HepG2 (cell line): Measurements from ENCODE around the gene XAB2. TPM values are rescaled to one million over a fixed set of nuclear protein-coding genes. Genes with fewer than 3 reads are reported as not detected.

Experiments
- ATAC-seq: fragments of 200-7000 bp; cut with Tn5 transposase; 3 replicates; pipeline ENCODE4 v1.9.1; 2020; ENCODE audit warnings: mild to moderate bottlenecking, moderate library complexity
- BruUV-seq: library from RNA; stranded (reverse); fragments of 400-500 nt; replicated peaks from 2 replicates; lab custom pipeline; 2021; lab: Mats Ljungman, UMichigan
- CTCF ChIA-PET: fragments of 300-600 bp; formaldehyde crosslinking; extraction: SDS; loops from one replicate; lab custom pipeline; 2021; ENCODE audit warnings: low total read pairs, inconsistent platforms, low intra/inter-chr PET ratio; lab: Yijun Ruan, JAX
- POLR2A ChIA-PET: fragments of 350-600 bp; sonication (Branson Sonifier 250); formaldehyde crosslinking; loops from one replicate; lab custom pipeline; 2020; ENCODE audit warnings: antibody characterized with exemption, inconsistent platforms; lab: Yijun Ruan, JAX
- DNase-seq: peaks from one replicate; pipeline ENCODE4 v3.0.0-alpha.2; 2015; ENCODE audit warnings: low spot score
- FAIRE-seq: peaks from 3 replicates; lab custom pipeline; 2011; peaks lifted over from hg19 to GRCh38; lab: Jason Lieb, UNC
- H2AFZ ChIP-seq: one replicate; pipeline ENCODE4 v1.6.1; 2011; ENCODE audit warnings: low read length, inconsistent platforms
- H3K27ac ChIP-seq: fragments of 300-600 bp; 3 replicates; pipeline ENCODE4 v1.8.0; 2011; ENCODE audit warnings: mixed run types, mild to moderate bottlenecking, mixed read lengths, low read length, inconsistent platforms; ENCODE audit not compliant: insufficient read depth; ENCODE audit errors: extremely low read length
- H3K27me3 ChIP-seq, 2 experiments: fragments of 200-600 bp in 1 of 2; 2 replicates in 1 of 2; 3 replicates in 1 of 2; pipeline versions ENCODE4 v1.6.0 to v1.8.0; 2011; ENCODE audit warnings: low read length in 2 of 2, mild to moderate bottlenecking in 2 of 2, moderate library complexity in 2 of 2, inconsistent platforms in 1 of 2; ENCODE audit not compliant: insufficient read depth in 2 of 2, control insufficient read depth in 1 of 2
- H3K36me3 ChIP-seq, 2 experiments: fragments of 200-600 bp in 1 of 2; replicated peaks in 1 of 2; 2 replicates in 1 of 2; 3 replicates in 1 of 2; pipeline versions ENCODE4 v1.5.1 to v1.8.0; 2011; ENCODE audit warnings: low read length in 2 of 2, inconsistent platforms in 1 of 2; ENCODE audit not compliant: insufficient read depth in 2 of 2, control insufficient read depth in 1 of 2
- H3K4me1 ChIP-seq: 2 replicates; pipeline ENCODE4 v1.5.1; 2012; ENCODE audit warnings: low read length, inconsistent platforms; ENCODE audit not compliant: insufficient read depth
- H3K4me2 ChIP-seq: 2 replicates; pipeline ENCODE4 v1.6.0; 2011; ENCODE audit warnings: low read depth, low read length, inconsistent platforms
- H3K4me3 ChIP-seq, 3 experiments: fragments of 200-600 bp in 1 of 3; sonication (generic), shearing (Covaris generic) in 1 of 3; replicated peaks in 1 of 3; 2 replicates each; pipeline ENCODE4 v1.5.1; 2011 to 2016; ENCODE audit warnings: low read length in 3 of 3, inconsistent platforms in 2 of 3, low read depth in 2 of 3, mild to moderate bottlenecking in 2 of 3, control low read depth in 1 of 3, mixed read lengths in 1 of 3; ENCODE audit not compliant: insufficient read depth in 1 of 3
- H3K79me2 ChIP-seq: one replicate; pipeline ENCODE4 v1.6.1; 2011; ENCODE audit warnings: low read length, inconsistent platforms; ENCODE audit not compliant: insufficient read depth
- H3K9ac ChIP-seq: 2 replicates; pipeline ENCODE4 v1.6.0; 2011; ENCODE audit warnings: mild to moderate bottlenecking, low read depth, low read length, inconsistent platforms; ENCODE audit not compliant: insufficient read depth
- H3K9me3 ChIP-seq: 2 replicates; pipeline ENCODE4 v1.5.1; 2012; ENCODE audit warnings: mild to moderate bottlenecking, low read length
- H4K20me1 ChIP-seq: 2 replicates; pipeline ENCODE4 v1.6.0; 2011; ENCODE audit warnings: inconsistent platforms, mild to moderate bottlenecking, low read length, moderate library complexity; ENCODE audit not compliant: insufficient read depth
- CHD4 ChIP-seq: fragments of 200-600 bp; sonication (generic); IDR thresholded peaks from 2 replicates; pipeline ENCODE4 v1.7.0; 2017; ENCODE audit warnings: mild to moderate bottlenecking, low read length, borderline replicate concordance
- PCBP1 ChIP-seq: fragments of 200-400 bp; formaldehyde crosslinking; IDR thresholded peaks from 2 replicates; pipeline ENCODE4 v1.6.1; 2017; ENCODE audit warnings: mild to moderate bottlenecking, low read depth, low read length, borderline replicate concordance
- TBL1XR1 ChIP-seq: fragments of 150-350 bp; IDR thresholded peaks from 2 replicates; pipeline ENCODE4 v1.6.1; 2014; ENCODE audit warnings: borderline replicate concordance, low read length; ENCODE audit not compliant: partially characterized antibody
- ZNF629 ChIP-seq: sonication (generic); formaldehyde crosslinking; conservative IDR thresholded peaks from 2 replicates; pipeline ENCODE4 v1.5.0; 2020; ENCODE audit warnings: missing genetic modification reagents
- ZNF768 ChIP-seq: sonication (generic); formaldehyde crosslinking; IDR thresholded peaks from 2 replicates; pipeline ENCODE4 v1.4.0; 2020; ENCODE audit warnings: missing genetic modification reagents
- WGBS: methylation state at CpG from one replicate; pipeline ENCODE4 v1.1.6; 2017; ENCODE audit warnings: low lambda C conversion rate; 5-methylcytosine and 5-hydroxymethylcytosine counted together
- in situ Hi-C: cut with HindIII; loops from 2 replicates; pipeline ENCODE4 v1.10.0; 2017; ENCODE audit warnings: low pct_unique_long_range_greater_than_20kb; ENCODE audit not compliant: extremely low pct_ligation_motif_present
- intact Hi-C: fragments of 100-400 bp; cut with micrococcal nuclease; formaldehyde crosslinking; loops from one replicate; pipeline ENCODE4 v1.10.0; 2022; ENCODE audit not compliant: unreplicated experiment
- polyA plus RNA-seq, 8 experiments: library from polyadenylated mRNA; depleted of rRNA in 3 of 8; stranded (reverse) in 7 of 8; unstranded in 1 of 8; fragments of >200 nt; fragmentation: Illumina TruSeq in 4 of 8; extraction: Trizol in 4 of 8; gene quantifications; 2 replicates each; pipeline versions ENCODE4 v1.2.1 to v1.2.3, GENCODE V29; 2011 to 2016; ENCODE audit warnings: low read depth in 4 of 8, missing spikeins in 1 of 8, mixed read lengths in 1 of 8; ENCODE audit not compliant: insufficient read depth in 1 of 8
- total RNA-seq, 5 experiments: library from RNA; depleted of rRNA; stranded (reverse); fragments of >200 nt; fragmentation: Illumina TruSeq; extraction: Trizol; gene quantifications; 2 replicates each; pipeline ENCODE4 v1.2.3, GENCODE V29; 2016; ENCODE audit warnings: low read depth in 1 of 5
- TF ChIP-seq, protein P1 (sequence below): sonication (generic); formaldehyde crosslinking; IDR thresholded peaks from 2 replicates; pipeline ENCODE4 v1.9.0; 2021; ENCODE audit warnings: missing genetic modification reagents, borderline replicate concordance

The XAB2 gene
- total and polyA plus RNA-seq, 2 of the 13 experiments (the other 11 are each of a cell fraction or from before 2014, with no cell fraction given) = 6.2 to 23.9 TPM

DNA sequence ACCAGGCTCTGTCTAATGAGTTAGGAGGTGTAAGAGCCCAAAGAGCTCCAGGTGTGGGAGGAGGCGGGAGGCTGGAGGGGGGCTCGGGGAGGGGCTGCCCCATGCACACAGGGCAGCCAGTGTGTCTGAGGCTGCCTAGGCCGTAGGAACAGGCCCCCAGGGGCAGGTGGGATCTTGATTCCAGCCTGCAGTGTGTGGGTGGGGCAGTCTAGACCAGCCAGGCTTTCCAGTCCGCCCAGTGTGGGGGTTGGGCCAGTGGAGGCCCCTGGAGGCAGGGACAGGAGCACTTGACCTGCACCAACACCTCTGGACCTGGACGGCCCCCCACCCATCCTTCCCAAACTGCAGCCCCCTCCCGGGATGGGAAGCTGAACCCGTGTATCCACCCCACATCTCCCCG lies 39.1 kb downstream of the XAB2 start:
- CTCF ChIA-PET = no interaction called here
- ATAC-seq (no peak; the same call in 2 of the 3 replicates), DNase-seq (no peak), FAIRE-seq (no peak)
- in situ Hi-C loops (no loop called here), intact Hi-C loops (no loop called here)
- H3K4me2 ChIP-seq = peak overlapping the region; percentile 25
- peaks cover 45% of the 10 kb centered on the region for H3K4me1 ChIP-seq
- H3K4me3 ChIP-seq = no peak overlapping the region
- no peak overlapping the region for H3K9ac ChIP-seq
- POLR2A ChIA-PET = no interaction called here
- no peak overlapping the region for H2AFZ ChIP-seq
- no peaks in the 10 kb centered on the region for H3K9me3 ChIP-seq
- WGBS = 67% methylated on average over 2 of the region's 8 CpGs
- no peaks in the 10 kb centered on the region for H3K79me2 ChIP-seq
- H3K27ac ChIP-seq = no peak overlapping the region
- no peaks in the 10 kb centered on the region; a peak in 1 of 5 replicates for H3K27me3 ChIP-seq
- no peaks in the 10 kb centered on the region for H4K20me1 ChIP-seq
- no TSS peak for BruUV-seq
- H3K36me3 ChIP-seq = no peaks in the 10 kb centered on the region
- TF ChIP-seq TBL1XR1 (no peak), ZNF768 (CRISPR knock-in tag) (no peak), PCBP1 (0 out of 2 replicates have a peak, but pooled peaks have one; percentile 17)

DNA sequence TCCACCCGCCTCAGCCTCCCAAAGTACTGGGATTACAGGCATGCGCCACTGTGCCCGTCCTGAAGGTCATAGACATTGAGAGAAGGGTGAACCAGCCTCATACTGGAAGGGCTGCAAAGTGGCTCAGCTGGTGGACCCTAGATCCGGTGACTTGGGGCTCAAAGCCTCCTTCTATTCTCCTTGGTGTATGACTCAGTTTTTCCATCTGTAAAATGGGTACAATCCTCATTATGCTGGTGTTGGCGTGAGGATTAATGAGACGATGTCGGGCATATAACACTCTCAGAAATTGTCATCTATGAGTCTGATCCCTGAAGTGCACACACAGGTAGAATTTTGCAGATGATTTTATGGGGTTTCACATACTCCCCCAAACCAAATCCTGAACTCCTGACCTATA lies 39.5 kb downstream of the XAB2 start:
- no peaks in the 10 kb centered on the region; a peak in 1 of 5 replicates for H3K27me3 ChIP-seq
- no peaks in the 10 kb centered on the region for H3K79me2 ChIP-seq
- no peaks in the 10 kb centered on the region for H4K20me1 ChIP-seq
- DNase-seq (no peak), FAIRE-seq (no peak), ATAC-seq (no peak)
- H3K36me3 ChIP-seq = no peaks in the 10 kb centered on the region
- H3K9me3 ChIP-seq = no peaks in the 10 kb centered on the region
- POLR2A ChIA-PET = no interaction called here
- H3K4me2 ChIP-seq = no peak overlapping the region
- no peak overlapping the region for H2AFZ ChIP-seq
- TF ChIP-seq, protein P1, sequence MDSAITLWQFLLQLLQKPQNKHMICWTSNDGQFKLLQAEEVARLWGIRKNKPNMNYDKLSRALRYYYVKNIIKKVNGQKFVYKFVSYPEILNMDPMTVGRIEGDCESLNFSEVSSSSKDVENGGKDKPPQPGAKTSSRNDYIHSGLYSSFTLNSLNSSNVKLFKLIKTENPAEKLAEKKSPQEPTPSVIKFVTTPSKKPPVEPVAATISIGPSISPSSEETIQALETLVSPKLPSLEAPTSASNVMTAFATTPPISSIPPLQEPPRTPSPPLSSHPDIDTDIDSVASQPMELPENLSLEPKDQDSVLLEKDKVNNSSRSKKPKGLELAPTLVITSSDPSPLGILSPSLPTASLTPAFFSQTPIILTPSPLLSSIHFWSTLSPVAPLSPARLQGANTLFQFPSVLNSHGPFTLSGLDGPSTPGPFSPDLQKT (CRISPR knock-in tag) = no peak
- TF ChIP-seq CHD4 (0 out of 2 replicates have a peak, but pooled peaks have one; percentile 31), ZNF629 (CRISPR knock-in tag) (peak; percentile 87)
- no peak overlapping the region for H3K27ac ChIP-seq
- no TSS peak for BruUV-seq
- in situ Hi-C loops = no loop called here
- intact Hi-C loops = no loop called here
- CTCF ChIA-PET = no interaction called here
- peaks cover 41% of the 10 kb centered on the region for H3K4me1 ChIP-seq
- H3K9ac ChIP-seq = no peak overlapping the region
- 64% methylated on average over 7 of the region's 7 CpGs for WGBS
- H3K4me3 ChIP-seq = no peak overlapping the region
